Loucy (cell line): ENCODE results near the gene ADGRD1.

Source experiments
- EZH2phosphoT487 ChIP-seq: fragments of 200-600 bp; IDR thresholded peaks from 2 replicates; pipeline ENCODE4 v1.6.1; 2018; ENCODE audit warnings: antibody characterized with exemption, mild to moderate bottlenecking, moderate library complexity, borderline replicate concordance
- TF ChIP-seq, protein P1 (sequence below): fragments of 200-600 bp; sonication (generic); conservative IDR thresholded peaks from 2 replicates; pipeline ENCODE4 v1.5.1; 2014; ENCODE audit warnings: mild to moderate bottlenecking, antibody characterized with exemption, low read length

DNA sequence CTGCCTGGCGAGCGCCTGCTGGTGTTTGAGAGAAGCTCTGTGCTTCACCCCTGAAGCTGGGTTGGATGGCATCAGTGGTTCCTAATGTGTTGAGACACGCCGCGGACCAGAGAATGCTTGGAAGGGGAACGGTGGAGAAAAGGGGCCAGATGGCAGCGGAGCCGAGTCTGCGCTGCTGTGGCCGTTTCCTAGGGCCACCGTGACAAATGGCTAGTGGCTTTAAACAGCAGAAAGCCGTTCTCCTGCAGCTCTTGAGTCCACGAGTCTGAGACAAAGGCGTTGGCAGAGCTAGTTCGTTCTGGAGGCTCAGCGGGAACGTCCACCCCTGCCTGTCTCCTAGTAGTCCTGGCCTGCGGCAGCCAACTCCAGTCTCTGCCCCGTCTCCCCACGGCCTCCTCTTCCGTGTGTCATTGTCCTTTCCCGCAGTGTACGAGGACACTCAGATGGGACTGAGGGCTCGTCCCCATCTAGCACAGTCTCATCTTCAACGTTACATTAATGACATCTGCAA is 103.6 kb downstream of the ADGRD1 start:
- TF ChIP-seq, protein P1, sequence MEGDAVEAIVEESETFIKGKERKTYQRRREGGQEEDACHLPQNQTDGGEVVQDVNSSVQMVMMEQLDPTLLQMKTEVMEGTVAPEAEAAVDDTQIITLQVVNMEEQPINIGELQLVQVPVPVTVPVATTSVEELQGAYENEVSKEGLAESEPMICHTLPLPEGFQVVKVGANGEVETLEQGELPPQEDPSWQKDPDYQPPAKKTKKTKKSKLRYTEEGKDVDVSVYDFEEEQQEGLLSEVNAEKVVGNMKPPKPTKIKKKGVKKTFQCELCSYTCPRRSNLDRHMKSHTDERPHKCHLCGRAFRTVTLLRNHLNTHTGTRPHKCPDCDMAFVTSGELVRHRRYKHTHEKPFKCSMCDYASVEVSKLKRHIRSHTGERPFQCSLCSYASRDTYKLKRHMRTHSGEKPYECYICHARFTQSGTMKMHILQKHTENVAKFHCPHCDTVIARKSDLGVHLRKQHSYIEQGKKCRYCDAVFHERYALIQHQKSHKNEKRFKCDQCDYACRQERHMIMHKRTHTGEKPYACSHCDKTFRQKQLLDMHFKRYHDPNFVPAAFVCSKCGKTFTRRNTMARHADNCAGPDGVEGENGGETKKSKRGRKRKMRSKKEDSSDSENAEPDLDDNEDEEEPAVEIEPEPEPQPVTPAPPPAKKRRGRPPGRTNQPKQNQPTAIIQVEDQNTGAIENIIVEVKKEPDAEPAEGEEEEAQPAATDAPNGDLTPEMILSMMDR: no peak
- TF ChIP-seq EZH2phosphoT487: no peak
